ES-I3 (cell line): ENCODE data around the gene WASF1.

Source experiments
- H3K36me3 ChIP-seq: 2 replicates; pipeline ENCODE4 v1.6.1; 2013; ENCODE audit warnings: mild to moderate bottlenecking, low read length, control low read depth, moderate library complexity; ENCODE audit not compliant: insufficient read depth
- H3K4me1 ChIP-seq: 2 replicates; pipeline ENCODE4 v1.6.1; 2013; ENCODE audit warnings: mild to moderate bottlenecking, control low read depth, low read length; ENCODE audit not compliant: insufficient read depth
- H3K9ac ChIP-seq: 2 replicates; pipeline ENCODE4 v1.6.1; 2013; ENCODE audit warnings: low read depth, mild to moderate bottlenecking, low read length, moderate library complexity
- H3K9me3 ChIP-seq: 2 replicates; pipeline ENCODE4 v1.6.1; 2013; ENCODE audit warnings: mild to moderate bottlenecking, low read length, moderate library complexity; ENCODE audit not compliant: control insufficient read depth, insufficient read depth

Gene WASF1

DNA sequence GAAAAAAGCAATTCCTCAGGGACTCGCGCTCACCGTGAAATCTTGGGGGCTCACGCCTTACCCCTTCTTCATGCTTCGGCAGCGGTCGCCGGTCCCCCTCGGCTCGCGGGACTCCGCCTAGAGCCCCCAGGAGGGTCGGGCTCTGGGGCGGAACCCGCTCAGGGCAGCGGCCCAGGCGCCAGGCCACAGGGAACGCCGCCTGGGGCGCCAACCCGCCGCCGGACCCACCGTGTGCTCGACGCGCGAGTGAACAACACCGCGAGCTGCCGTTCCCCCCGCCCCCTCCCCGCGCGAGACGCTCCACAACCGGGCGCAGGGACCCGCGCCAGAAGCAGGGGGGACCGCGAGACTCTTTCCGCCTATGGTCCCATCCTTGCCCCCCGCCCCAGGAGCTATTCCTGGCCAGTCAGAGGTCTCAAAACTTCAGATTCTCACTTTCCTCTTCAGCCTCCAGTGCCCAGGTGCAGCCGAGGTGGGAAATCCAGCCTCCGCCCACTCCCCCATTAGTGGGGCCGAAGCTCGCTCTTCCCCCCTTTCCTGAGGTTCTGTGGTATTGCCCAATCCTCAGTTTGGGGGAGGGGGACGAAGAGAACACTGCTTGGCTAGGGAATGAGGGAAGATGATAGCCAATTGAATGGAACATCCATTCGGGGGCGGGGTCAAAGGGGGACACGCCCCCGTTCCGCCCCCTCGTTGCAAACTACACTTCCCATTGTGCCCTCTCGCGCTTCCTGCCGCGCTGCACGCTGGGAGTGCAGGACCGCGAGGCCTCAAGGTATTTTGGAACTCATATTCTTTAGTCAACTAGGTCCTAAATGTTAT is at the start of gene WASF1:
WASF1 (minus strand) TSS at position 265 of the 822 bp plus-strand sequence. CDS start 52,069 bp downstream, outside the sequence.
- Histone ChIP-seq H3K4me1 (no peaks in the 10 kb centered on the region; the same call in 1 of the 2 replicates), H3K36me3 (no peaks in the 10 kb centered on the region), H3K9me3 (no peaks in the 10 kb centered on the region), H3K9ac (peak within 1 kb of the TSS; percentile 86)

- Histone ChIP-seq H3K4me1 (no peaks in the 10 kb centered on the region), H3K9me3 (no peaks in the 10 kb centered on the region), H3K9ac (no peak overlapping the region), H3K36me3 (no peaks in the 10 kb centered on the region; the same call in 1 of the 2 replicates)
These were observed 46.8 kb upstream of the WASF1 start for GRCh38 chr6:110226261-110226660.

DNA sequence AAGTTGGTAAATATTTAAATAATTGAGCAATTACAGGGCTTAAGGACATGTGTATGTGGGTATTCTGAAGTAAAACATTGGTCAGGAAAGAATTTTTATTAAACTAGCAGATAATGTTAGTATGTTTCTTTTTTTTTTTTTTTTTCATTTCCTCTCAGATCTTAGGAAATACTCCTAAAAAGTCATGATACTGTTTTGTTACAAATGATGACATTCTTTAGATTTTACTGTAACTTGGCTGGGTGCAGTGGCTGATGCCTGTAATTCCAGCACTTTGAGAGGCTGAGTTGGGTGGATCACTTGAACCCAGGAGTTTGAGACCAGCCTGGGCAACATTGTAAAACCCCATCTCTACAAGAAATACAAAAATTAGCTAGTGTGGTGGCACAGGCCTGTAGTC is 42.3 kb upstream of the WASF1 start:
- no peaks in the 10 kb centered on the region for H3K9me3 ChIP-seq

GRCh38 chr6:110217266-110217665 is 37.8 kb upstream of the WASF1 start:
- Histone ChIP-seq H3K4me1 (peaks cover 9% of the 10 kb centered on the region; the same call in 1 of the 2 replicates), H3K36me3 (peaks cover 22% of the 10 kb centered on the region), H3K9me3 (no peaks in the 10 kb centered on the region), H3K9ac (no peak overlapping the region)

More for the DNA sequence above, 42.3 kb upstream of the WASF1 start:
- Histone ChIP-seq H3K9ac (no peak overlapping the region), H3K36me3 (peaks cover 2% of the 10 kb centered on the region; the same call in 1 of the 2 replicates), H3K4me1 (peaks cover 9% of the 10 kb centered on the region; the same call in 1 of the 2 replicates)

GRCh38 chr6:110216140-110216539 is 36.7 kb upstream of the WASF1 start:
- Histone ChIP-seq H3K36me3 (peaks cover 26% of the 10 kb centered on the region), H3K4me1 (peaks cover 9% of the 10 kb centered on the region; the same call in 1 of the 2 replicates), H3K9me3 (no peaks in the 10 kb centered on the region), H3K9ac (no peak overlapping the region)

DNA sequence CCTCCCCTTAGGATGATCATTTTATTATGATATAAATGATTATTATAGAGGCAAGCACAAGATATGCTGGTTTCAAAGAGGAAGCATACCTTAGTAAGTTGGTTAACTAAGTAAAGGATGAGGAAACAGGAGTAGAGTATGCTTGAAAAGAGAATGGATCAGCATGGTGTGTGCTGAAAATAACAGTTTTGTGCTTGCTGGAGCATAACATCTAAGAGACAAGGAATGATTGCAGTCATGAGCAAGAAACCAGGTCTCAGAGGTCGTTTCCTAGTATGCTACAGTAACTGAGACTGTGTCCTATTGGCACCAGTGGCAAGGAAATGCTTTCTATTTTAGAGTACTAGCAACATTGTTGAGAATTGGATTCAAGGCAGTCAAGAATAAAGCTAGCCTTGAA is 34.9 kb upstream of the WASF1 start:
- H3K4me1 ChIP-seq = peaks cover 9% of the 10 kb centered on the region; the same call in 1 of the 2 replicates
- H3K9me3 ChIP-seq = no peaks in the 10 kb centered on the region
- no peak overlapping the region for H3K9ac ChIP-seq
- H3K36me3 ChIP-seq = peaks cover 26% of the 10 kb centered on the region

DNA sequence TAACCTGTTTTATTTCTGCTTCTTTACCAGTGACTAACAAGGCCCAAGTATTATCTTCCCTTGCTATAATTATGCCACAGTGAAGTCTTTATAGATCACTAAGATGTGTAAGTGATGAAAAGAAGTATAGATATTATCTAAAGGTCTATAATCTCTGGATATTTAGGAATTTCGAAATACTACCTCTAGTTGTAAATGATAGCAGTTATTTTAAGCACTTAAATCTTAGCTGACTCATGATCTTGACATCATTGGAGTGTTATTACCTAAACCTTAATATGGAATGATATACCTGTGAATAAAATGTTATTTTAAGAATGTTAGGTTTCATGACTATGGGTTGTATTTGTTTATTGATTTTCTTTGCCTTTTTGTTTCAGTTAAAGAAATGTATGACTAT is 32.3 kb upstream of the WASF1 start:
- Histone ChIP-seq H3K36me3 (peaks cover 24% of the 10 kb centered on the region), H3K4me1 (no peaks in the 10 kb centered on the region), H3K9me3 (no peaks in the 10 kb centered on the region), H3K9ac (no peak overlapping the region)

DNA sequence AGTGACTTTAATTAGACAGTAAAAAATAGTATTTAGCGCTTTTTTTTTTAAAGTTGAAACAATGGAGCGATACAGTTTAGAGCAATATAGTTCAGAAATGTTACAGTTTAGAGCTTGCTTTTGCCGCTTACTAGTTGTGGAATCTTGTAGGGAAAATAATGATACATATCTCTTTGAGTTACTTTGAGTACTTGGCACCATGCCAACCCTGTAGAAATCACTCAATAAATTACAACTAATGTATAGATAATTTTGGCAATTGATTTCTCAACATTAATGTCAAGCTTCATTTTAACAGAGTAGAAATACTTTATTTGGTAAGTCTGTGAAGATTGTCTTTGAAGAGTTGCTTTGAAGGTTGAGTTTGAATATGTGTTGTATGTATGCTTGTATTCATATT is 28.2 kb upstream of the WASF1 start:
- Histone ChIP-seq H3K36me3 (peaks cover 7% of the 10 kb centered on the region; the same call in 1 of the 2 replicates), H3K9ac (no peak overlapping the region), H3K4me1 (no peaks in the 10 kb centered on the region), H3K9me3 (no peaks in the 10 kb centered on the region)

- H3K36me3 ChIP-seq = no peaks in the 10 kb centered on the region
- H3K9me3 ChIP-seq = no peaks in the 10 kb centered on the region
- no peak overlapping the region for H3K9ac ChIP-seq
- H3K4me1 ChIP-seq = no peaks in the 10 kb centered on the region
These were observed 21.8 kb upstream of the WASF1 start for GRCh38 chr6:110201151-110201884.

DNA sequence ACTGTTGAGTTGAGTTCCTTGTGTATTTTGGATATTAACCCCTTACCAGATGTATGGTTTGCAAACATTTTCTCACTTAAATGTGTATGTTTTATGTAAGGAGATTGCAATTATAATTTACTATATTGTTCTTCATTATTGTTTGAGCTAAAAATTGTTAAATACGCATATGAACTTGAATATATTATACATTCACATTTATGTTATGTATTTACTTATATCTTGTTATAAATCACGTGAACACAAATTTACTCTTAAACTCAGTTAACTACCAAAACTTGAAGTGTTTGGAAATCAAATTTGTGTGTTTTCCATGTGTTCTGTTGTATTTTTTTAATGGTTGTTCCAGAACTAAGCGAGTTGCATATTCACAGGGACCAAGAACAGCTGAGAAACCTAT is 19.1 kb upstream of the WASF1 start:
- Histone ChIP-seq H3K9me3 (no peaks in the 10 kb centered on the region), H3K9ac (no peak overlapping the region), H3K36me3 (peaks cover 4% of the 10 kb centered on the region; the same call in 1 of the 2 replicates), H3K4me1 (no peaks in the 10 kb centered on the region)

DNA sequence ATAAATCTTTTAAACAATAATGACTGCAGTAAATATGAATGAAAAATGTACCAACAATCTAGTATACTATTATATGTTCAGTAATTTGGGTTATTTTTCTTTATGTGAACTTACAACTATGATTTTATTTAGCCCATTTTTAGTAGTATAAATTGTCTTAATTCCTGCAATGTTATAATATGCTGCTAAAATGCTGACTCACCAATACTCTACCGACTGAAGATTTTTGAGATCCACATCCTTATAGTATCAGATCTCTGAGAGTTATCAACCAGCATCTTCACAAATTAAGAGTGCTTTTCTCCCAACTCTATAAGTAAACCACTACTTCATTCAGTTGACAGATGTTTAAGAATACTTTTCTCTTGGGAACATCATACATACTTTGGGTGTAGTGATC is 17.4 kb upstream of the WASF1 start:
- Histone ChIP-seq H3K9me3 (no peaks in the 10 kb centered on the region), H3K36me3 (peaks cover 4% of the 10 kb centered on the region; the same call in 1 of the 2 replicates), H3K9ac (no peak overlapping the region), H3K4me1 (no peaks in the 10 kb centered on the region)

DNA sequence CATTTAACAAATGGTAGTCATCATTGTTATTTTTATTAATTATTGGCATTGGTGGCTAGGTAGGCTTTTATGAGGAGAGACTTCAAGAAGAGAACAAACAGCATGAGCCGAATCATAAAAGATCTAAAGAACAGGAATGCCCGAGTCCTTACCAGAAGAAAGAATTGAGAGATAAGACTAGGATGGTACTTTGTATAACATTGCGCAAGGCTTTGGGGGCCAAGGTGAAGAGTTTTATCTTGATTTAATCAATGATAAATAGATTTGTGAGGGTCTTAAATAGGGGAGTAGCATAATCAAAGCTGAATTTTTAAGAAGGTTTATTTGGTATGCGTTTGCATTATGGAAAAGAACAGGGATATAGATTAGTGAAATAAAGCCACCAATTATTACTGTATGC is 16.2 kb upstream of the WASF1 start:
- H3K36me3 ChIP-seq = peaks cover 4% of the 10 kb centered on the region; the same call in 1 of the 2 replicates
- no peak overlapping the region for H3K9ac ChIP-seq
- H3K4me1 ChIP-seq = no peaks in the 10 kb centered on the region
- no peaks in the 10 kb centered on the region for H3K9me3 ChIP-seq

GRCh38 chr6:110191477-110191876 is 12.0 kb upstream of the WASF1 start:
- Histone ChIP-seq H3K9ac (no peak overlapping the region), H3K36me3 (peaks cover 4% of the 10 kb centered on the region; the same call in 1 of the 2 replicates), H3K4me1 (no peaks in the 10 kb centered on the region), H3K9me3 (no peaks in the 10 kb centered on the region)

- H3K36me3 ChIP-seq = peaks cover 4% of the 10 kb centered on the region; the same call in 1 of the 2 replicates
- no peak overlapping the region for H3K9ac ChIP-seq
- no peaks in the 10 kb centered on the region for H3K4me1 ChIP-seq
- H3K9me3 ChIP-seq = no peaks in the 10 kb centered on the region
These were observed 11.3 kb upstream of the WASF1 start for GRCh38 chr6:110190726-110191125.
